GM12891 (cell line): ENCODE results near the gene FZR1.

Source experiments
- POLR2A ChIP-seq: IDR thresholded peaks from 2 replicates; pipeline ENCODE4 v1.6.1; 2011; ENCODE audit warnings: low read depth, low read length, control low read depth
- POLR2AphosphoS5 ChIP-seq: IDR thresholded peaks from 2 replicates; pipeline ENCODE4 v1.6.1; 2011; ENCODE audit warnings: low read depth, low read length, control low read depth
- POU2F2 ChIP-seq: IDR thresholded peaks from 2 replicates; pipeline ENCODE4 v1.6.1; 2011; ENCODE audit warnings: low read depth, mild to moderate bottlenecking, control low read depth, low read length, moderate library complexity
- SPI1 ChIP-seq: IDR thresholded peaks from 2 replicates; pipeline ENCODE4 v1.6.1; 2011; ENCODE audit warnings: low read depth, low read length, control low read depth
- TAF1 ChIP-seq: IDR thresholded peaks from 2 replicates; pipeline ENCODE4 v1.6.1; 2011; ENCODE audit warnings: low read depth, low read length, control low read depth

DNA sequence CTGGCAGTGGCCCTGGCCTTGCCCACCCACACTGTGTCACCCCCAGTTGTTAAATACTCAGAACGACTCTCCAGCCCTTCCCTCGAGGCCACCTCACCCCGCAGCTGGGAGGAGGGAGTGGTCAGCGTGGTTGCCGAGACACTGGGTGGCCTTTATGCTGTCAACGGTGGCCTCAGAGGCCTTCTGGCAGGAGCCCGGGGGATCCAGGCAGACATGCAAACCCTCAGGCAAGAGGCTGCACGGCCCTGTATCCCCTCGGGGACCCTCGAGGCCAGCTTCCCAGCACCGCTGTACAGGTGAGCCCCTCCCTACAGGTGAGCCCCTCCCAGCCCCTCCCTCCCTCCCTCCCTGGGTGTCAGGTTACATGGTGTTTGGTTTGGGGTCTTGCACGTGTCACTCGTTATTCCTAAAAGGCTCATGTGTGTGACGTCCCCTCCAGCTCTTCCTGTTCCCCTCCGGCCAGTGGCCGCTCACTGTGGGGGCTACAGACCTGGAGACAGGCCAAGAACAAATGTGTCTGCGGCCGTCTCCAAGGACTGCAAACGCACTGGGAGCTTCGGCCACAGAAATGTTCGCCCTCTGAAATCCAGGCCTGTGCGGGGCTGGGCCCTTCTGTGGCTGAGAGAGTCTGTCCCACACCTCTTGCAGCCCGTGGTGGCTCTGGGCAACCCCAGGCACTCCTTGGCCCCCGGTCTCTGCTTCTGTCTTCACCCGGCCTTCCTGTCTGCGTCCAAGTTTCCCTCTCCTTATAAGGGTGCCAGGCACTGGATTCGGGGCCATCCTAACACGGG is 33.0 kb downstream of the FZR1 start, which contains the start of gene TEKTIP1:
- TF ChIP-seq POLR2A (no peak; the same call in 1 of the 2 replicates), POU2F2 (0 out of 2 replicates have a peak, but pooled peaks have one; percentile 9), POLR2AphosphoS5 (peak; percentile 38; the same call in 1 of the 2 replicates), SPI1 (no peak), TAF1 (no peak)
